ENCODE results near the gene REXO5.

The REXO5 gene

DNA sequence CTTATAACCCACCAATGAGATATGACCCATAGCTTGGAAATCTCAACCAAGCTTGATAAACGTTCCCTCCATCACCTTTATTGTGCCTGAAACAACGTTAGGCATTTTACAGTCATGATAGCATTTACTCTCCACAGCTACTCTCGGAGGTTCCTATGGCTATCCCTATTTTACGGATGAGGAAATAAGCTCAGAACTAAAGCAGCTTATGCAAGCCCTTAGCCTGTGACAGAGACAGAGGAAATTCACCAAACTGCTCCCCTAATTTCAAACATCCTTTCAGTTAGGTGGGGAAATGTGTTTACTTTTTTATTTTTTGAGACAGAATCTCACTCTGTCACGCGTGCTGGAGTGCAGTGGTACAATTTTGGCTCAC lies 75.2 kb downstream of the REXO5 start:
- no peaks in the 10 kb centered on the region for H3K36me3 ChIP-seq (ENCODE audit: insufficient read depth, low read length)
- peaks cover 18% of the 10 kb centered on the region; the same call in 1 of the 2 replicates for H3K4me1 ChIP-seq (ENCODE audit: insufficient read depth, low read length)
- no peaks in the 10 kb centered on the region for H3K9me3 ChIP-seq (ENCODE audit: control insufficient read depth, insufficient read depth, low read length)
- H3K9ac ChIP-seq (ENCODE audit: low read depth, low read length) = no peak overlapping the region

GRCh38 chr16:20883554-20884239 lies 77.4 kb downstream of the REXO5 start:
- Histone ChIP-seq H3K4me1 (ENCODE audit: insufficient read depth, low read length) (0 out of 2 replicates have a peak, but pooled peaks cover 13% of the 10 kb centered on the region), H3K9ac (ENCODE audit: low read depth, low read length) (no peak overlapping the region), H3K36me3 (ENCODE audit: insufficient read depth, low read length) (no peaks in the 10 kb centered on the region), H3K9me3 (ENCODE audit: control insufficient read depth, insufficient read depth, low read length) (no peaks in the 10 kb centered on the region)

GRCh38 chr16:20884240-20884556 lies 77.9 kb downstream of the REXO5 start:
- Histone ChIP-seq H3K4me1 (ENCODE audit: insufficient read depth, low read length) (0 out of 2 replicates have a peak, but pooled peaks cover 9% of the 10 kb centered on the region), H3K9ac (ENCODE audit: low read depth, low read length) (no peak overlapping the region), H3K36me3 (ENCODE audit: insufficient read depth, low read length) (no peaks in the 10 kb centered on the region), H3K9me3 (ENCODE audit: control insufficient read depth, insufficient read depth, low read length) (no peaks in the 10 kb centered on the region)

GRCh38 chr16:20886320-20886719 lies 80.0 kb downstream of the REXO5 start:
- Histone ChIP-seq H3K9me3 (ENCODE audit: control insufficient read depth, insufficient read depth, low read length) (no peaks in the 10 kb centered on the region), H3K36me3 (ENCODE audit: insufficient read depth, low read length) (no peaks in the 10 kb centered on the region), H3K4me1 (ENCODE audit: insufficient read depth, low read length) (peaks cover 10% of the 10 kb centered on the region), H3K9ac (ENCODE audit: low read depth, low read length) (no peak overlapping the region)

GRCh38 chr16:20887207-20887606 lies 80.9 kb downstream of the REXO5 start:
- Histone ChIP-seq H3K36me3 (ENCODE audit: insufficient read depth, low read length) (no peaks in the 10 kb centered on the region), H3K9me3 (ENCODE audit: control insufficient read depth, insufficient read depth, low read length) (no peaks in the 10 kb centered on the region), H3K4me1 (ENCODE audit: insufficient read depth, low read length) (peaks cover 10% of the 10 kb centered on the region), H3K9ac (ENCODE audit: low read depth, low read length) (no peak overlapping the region)

- H3K4me1 ChIP-seq (ENCODE audit: insufficient read depth, low read length) = peaks cover 10% of the 10 kb centered on the region
- H3K9me3 ChIP-seq (ENCODE audit: control insufficient read depth, insufficient read depth, low read length) = no peaks in the 10 kb centered on the region
- no peaks in the 10 kb centered on the region; the same call in 1 of the 2 replicates for H3K36me3 ChIP-seq (ENCODE audit: insufficient read depth, low read length)
- no peak overlapping the region; the same call in 1 of the 2 replicates for H3K9ac ChIP-seq (ENCODE audit: low read depth, low read length)
Observed at GRCh38 chr16:20889625-20890275, 83.4 kb downstream of the REXO5 start.

- Histone ChIP-seq H3K4me1 (ENCODE audit: insufficient read depth, low read length) (peaks cover 8% of the 10 kb centered on the region), H3K9ac (ENCODE audit: low read depth, low read length) (no peak overlapping the region), H3K9me3 (ENCODE audit: control insufficient read depth, insufficient read depth, low read length) (no peaks in the 10 kb centered on the region), H3K36me3 (ENCODE audit: insufficient read depth, low read length) (peaks cover 3% of the 10 kb centered on the region; the same call in 1 of the 2 replicates)
Observed at GRCh38 chr16:20894388-20894787, 88.1 kb downstream of the REXO5 start.

DNA sequence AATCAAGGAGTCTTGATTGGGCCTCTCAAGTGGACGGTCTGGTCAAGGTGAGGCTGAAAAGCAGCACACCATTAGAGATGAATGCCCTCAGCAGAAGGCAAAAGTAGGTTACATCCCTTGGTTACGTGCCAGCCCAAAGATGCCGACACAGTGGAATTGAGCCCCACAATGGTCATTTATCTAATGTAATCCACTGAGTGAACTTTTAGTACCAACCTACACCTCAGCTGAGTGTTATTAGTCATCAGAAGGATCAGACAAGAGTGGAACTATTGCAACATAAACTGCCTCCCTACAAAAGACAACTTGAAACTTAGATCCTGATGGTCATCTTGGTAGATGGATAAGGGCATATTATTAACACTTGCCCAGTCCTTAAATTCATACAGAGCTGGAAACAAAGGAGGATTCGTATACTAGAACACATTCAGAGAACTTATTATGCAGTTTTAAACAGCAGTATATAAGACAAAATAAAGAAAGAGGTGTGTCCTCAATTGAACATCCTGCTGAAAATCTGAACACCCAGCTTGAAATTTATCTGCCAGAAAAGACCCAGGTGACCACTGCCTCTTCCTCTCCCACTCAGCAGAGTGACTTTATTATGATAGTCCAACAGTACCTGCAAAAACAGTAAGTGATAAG lies 91.0 kb downstream of the REXO5 start:
- Histone ChIP-seq H3K36me3 (ENCODE audit: insufficient read depth, low read length) (peaks cover 3% of the 10 kb centered on the region; the same call in 1 of the 2 replicates), H3K4me1 (ENCODE audit: insufficient read depth, low read length) (peaks cover 3% of the 10 kb centered on the region; the same call in 1 of the 2 replicates), H3K9me3 (ENCODE audit: control insufficient read depth, insufficient read depth, low read length) (no peaks in the 10 kb centered on the region), H3K9ac (ENCODE audit: low read depth, low read length) (no peak overlapping the region)

- Histone ChIP-seq H3K9ac (ENCODE audit: low read depth, low read length) (no peak overlapping the region), H3K9me3 (ENCODE audit: control insufficient read depth, insufficient read depth, low read length) (no peaks in the 10 kb centered on the region), H3K36me3 (ENCODE audit: insufficient read depth, low read length) (peaks cover 3% of the 10 kb centered on the region; the same call in 1 of the 2 replicates), H3K4me1 (ENCODE audit: insufficient read depth, low read length) (peaks cover 5% of the 10 kb centered on the region; the same call in 1 of the 2 replicates)
Observed at GRCh38 chr16:20897922-20898321, 91.6 kb downstream of the REXO5 start.

- no peaks in the 10 kb centered on the region for H3K9me3 ChIP-seq (ENCODE audit: control insufficient read depth, insufficient read depth, low read length)
- peaks cover 5% of the 10 kb centered on the region; the same call in 1 of the 2 replicates for H3K4me1 ChIP-seq (ENCODE audit: insufficient read depth, low read length)
- peak overlapping the region; percentile 85 for H3K9ac ChIP-seq (ENCODE audit: low read depth, low read length)
- peaks cover 3% of the 10 kb centered on the region; the same call in 1 of the 2 replicates for H3K36me3 ChIP-seq (ENCODE audit: insufficient read depth, low read length)
Observed at GRCh38 chr16:20899071-20899470, 92.7 kb downstream of the REXO5 start.

Measured in ES-I3 (cell line).